Liver (tissue), 9 donors: Measurements from ENCODE around the gene USP44. TPM values are rescaled to one million over a fixed set of nuclear protein-coding genes. Genes with fewer than 3 reads are reported as not detected.

Experiments
- DNase-seq: peaks from one replicate; pipeline ENCODE4 v3.0.0-alpha.2; 2017; ENCODE audit warnings: low spot score
- H3K27ac ChIP-seq, 2 donors: one replicate each; pipeline ENCODE4 v1.7.0; 2013; ENCODE audit warnings: inconsistent platforms in 2 of 2, low read length in 2 of 2, control low read depth in 1 of 2, low read depth in 1 of 2, mild to moderate bottlenecking in 1 of 2
- H3K27me3 ChIP-seq, 4 donors: one replicate each; pipeline versions ENCODE4 v1.6.1 to v1.7.0; 2013; ENCODE audit warnings: low read length in 3 of 4, inconsistent platforms in 1 of 4, mild to moderate bottlenecking in 1 of 4, moderate library complexity in 1 of 4; ENCODE audit not compliant: control insufficient read depth in 4 of 4, insufficient read depth in 4 of 4
- H3K36me3 ChIP-seq, 4 donors: one replicate each; pipeline versions ENCODE4 v1.6.1 to v1.7.0; 2013; ENCODE audit warnings: low read length in 3 of 4, mild to moderate bottlenecking in 3 of 4, low read depth in 1 of 4, moderate library complexity in 1 of 4; ENCODE audit not compliant: control insufficient read depth in 4 of 4, insufficient read depth in 3 of 4
- H3K4me1 ChIP-seq, 4 donors: one replicate each; pipeline versions ENCODE4 v1.6.1 to v1.7.0; 2013; ENCODE audit warnings: low read length in 3 of 4, mild to moderate bottlenecking in 3 of 4, moderate library complexity in 1 of 4; ENCODE audit not compliant: control insufficient read depth in 4 of 4, insufficient read depth in 4 of 4
- H3K4me3 ChIP-seq, 3 donors: one replicate each; pipeline versions ENCODE4 v1.6.1 to v1.7.0; 2013; ENCODE audit warnings: low read length in 3 of 3, control low read depth in 1 of 3, low read depth in 1 of 3, mild to moderate bottlenecking in 1 of 3
- H3K9ac ChIP-seq, 2 donors: one replicate each; pipeline ENCODE4 v1.7.0; 2013; ENCODE audit warnings: low read length in 2 of 2, mild to moderate bottlenecking in 2 of 2, moderate library complexity in 2 of 2, control low read depth in 1 of 2, low read depth in 1 of 2
- H3K9me3 ChIP-seq, 4 donors: one replicate each; pipeline versions ENCODE4 v1.6.1 to v1.7.0; 2013; ENCODE audit warnings: low read length in 3 of 4; ENCODE audit not compliant: control insufficient read depth in 4 of 4
- FOXA2 ChIP-seq: IDR thresholded peaks from 2 replicates; pipeline ENCODE4 v1.6.1; 2016; ENCODE audit warnings: antibody characterized with exemption
- GABPA ChIP-seq, 2 donors: IDR thresholded peaks in 1 of 2; conservative IDR thresholded peaks in 1 of 2; 2 replicates each; pipeline ENCODE4 v1.6.1; 2016; ENCODE audit warnings: antibody characterized with exemption in 2 of 2, mild to moderate bottlenecking in 1 of 2, moderate library complexity in 1 of 2
- HNF4A ChIP-seq, 2 donors: conservative IDR thresholded peaks; 2 replicates each; pipeline ENCODE4 v1.6.1; 2016; ENCODE audit warnings: antibody characterized with exemption in 2 of 2, mild to moderate bottlenecking in 2 of 2
- HNF4G ChIP-seq: IDR thresholded peaks from 2 replicates; pipeline ENCODE4 v1.6.1; 2016; ENCODE audit warnings: antibody characterized with exemption
- JUND ChIP-seq, 2 donors: IDR thresholded peaks; 2 replicates each; pipeline ENCODE4 v1.6.1; 2016; ENCODE audit warnings: antibody characterized with exemption in 2 of 2
- MAX ChIP-seq: IDR thresholded peaks from 2 replicates; pipeline ENCODE4 v1.6.1; 2016; ENCODE audit warnings: antibody characterized with exemption
- RXRA ChIP-seq, 2 donors: IDR thresholded peaks; 2 replicates each; pipeline ENCODE4 v1.6.1; 2017 to 2018; ENCODE audit warnings: antibody characterized with exemption in 2 of 2, mild to moderate bottlenecking in 1 of 2
- SP1 ChIP-seq: IDR thresholded peaks from 2 replicates; pipeline ENCODE4 v1.6.1; 2018; ENCODE audit warnings: antibody characterized with exemption, mild to moderate bottlenecking
- TAF1 ChIP-seq: conservative IDR thresholded peaks from 2 replicates; pipeline ENCODE4 v1.6.1; 2016; ENCODE audit warnings: antibody characterized with exemption, mild to moderate bottlenecking
- ZBTB33 ChIP-seq: IDR thresholded peaks from 2 replicates; pipeline ENCODE4 v1.6.1; 2016; ENCODE audit warnings: antibody characterized with exemption
- WGBS: extraction: QIAGEN DNeasy Blood & Tissue Kit; methylation state at CpG from one replicate; pipeline ENCODE4 v1.1.7; 2013; 5-methylcytosine and 5-hydroxymethylcytosine counted together
- polyA plus RNA-seq, 2 donors: library from polyadenylated mRNA; stranded (reverse) in 1 of 2; unstranded in 1 of 2; fragments of 200-250 nt in 1 of 2; fragments of >200 nt in 1 of 2; fragmentation: Nextera tagmentation in 1 of 2; extraction: Ambion mirVana in 1 of 2; gene quantifications; one replicate each; pipeline versions ENCODE4 v1.2.1 to v1.2.3, GENCODE V29; 2013 to 2015
- total RNA-seq, 2 donors: library from RNA; depleted of rRNA; stranded (reverse); fragments of >200 nt; gene quantifications; one replicate each; pipeline ENCODE4 v1.2.3, GENCODE V29; 2014
- TF ChIP-seq, protein P1 (sequence below): fragments of 150-350 bp; IDR thresholded peaks from 2 replicates; pipeline ENCODE4 v1.5.1; 2017; ENCODE audit warnings: improper control_type of control experiment, low read depth, low read length; ENCODE audit not compliant: missing input control
- TF ChIP-seq, protein P2 (sequence below): IDR thresholded peaks from 2 replicates; pipeline ENCODE4 v1.6.1; 2016; ENCODE audit warnings: antibody characterized with exemption
- donor health status: healthy.
- donor health status: healthy.
- donor health status: healthy.
- donor health status: healthy.
- donor health status: healthy.

Gene USP44
- total and polyA plus RNA-seq, 4 donors: 0.03 to 0.33 (median 0.14) TPM; not detected in 1

DNA sequence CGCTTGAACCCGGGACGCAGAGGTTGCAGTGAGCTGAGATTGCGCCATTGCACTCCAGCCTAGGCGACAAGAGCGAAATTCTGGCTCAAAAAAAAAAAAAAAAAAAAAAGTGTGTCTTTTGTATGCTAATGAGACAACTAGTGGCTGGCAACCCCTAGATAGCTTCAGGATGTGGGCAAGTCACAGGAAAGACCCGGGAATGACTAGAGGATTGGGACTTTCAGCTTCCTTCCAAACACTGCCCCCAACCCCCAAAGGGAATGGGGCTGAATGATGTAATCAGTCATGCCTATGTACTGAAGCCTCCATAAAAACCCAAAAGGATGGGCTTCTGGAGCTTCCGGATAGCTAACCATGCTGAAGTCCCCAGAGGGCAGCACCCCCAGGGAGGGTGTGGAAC, 28.6 kb downstream of the USP44 start:
- DNase-seq: no peak
- H3K4me3 ChIP-seq: no peak overlapping the region
- H3K36me3 ChIP-seq: no peaks in the 10 kb centered on the region
- no peak for TF ChIP-seq ZBTB33
- no peak for TF ChIP-seq SP1
- TF ChIP-seq RXRA (IDR thresholded peaks at IDR 0.05): no peak
- WGBS: 91% methylated on average over 8 of the region's 8 CpGs
- H3K4me1 ChIP-seq: peaks cover 0 to 4% (median 0%) of the 10 kb centered on the region in 4 donors
- H3K27ac ChIP-seq: no peak overlapping the region
- no peaks in the 10 kb centered on the region for H3K9me3 ChIP-seq
- H3K27me3 ChIP-seq: no peaks in the 10 kb centered on the region
- H3K9ac ChIP-seq: no peak overlapping the region

- Histone ChIP-seq H3K36me3 (no peaks in the 10 kb centered on the region), H3K27ac (no peak overlapping the region), H3K9me3 (no peaks in the 10 kb centered on the region), H3K4me3 (no peak overlapping the region), H3K9ac (no peak overlapping the region), H3K4me1 (peaks cover 0 to 4% (median 0%) of the 10 kb centered on the region in 4 donors), H3K27me3 (no peaks in the 10 kb centered on the region)
- WGBS: 91% methylated on average over 6 of the region's 6 CpGs
- DNase-seq: no peak
- no peak for TF ChIP-seq HNF4A (conservative IDR thresholded peaks at IDR 0.05)
- TF ChIP-seq FOXA2: no peak
- TF ChIP-seq, protein P1, sequence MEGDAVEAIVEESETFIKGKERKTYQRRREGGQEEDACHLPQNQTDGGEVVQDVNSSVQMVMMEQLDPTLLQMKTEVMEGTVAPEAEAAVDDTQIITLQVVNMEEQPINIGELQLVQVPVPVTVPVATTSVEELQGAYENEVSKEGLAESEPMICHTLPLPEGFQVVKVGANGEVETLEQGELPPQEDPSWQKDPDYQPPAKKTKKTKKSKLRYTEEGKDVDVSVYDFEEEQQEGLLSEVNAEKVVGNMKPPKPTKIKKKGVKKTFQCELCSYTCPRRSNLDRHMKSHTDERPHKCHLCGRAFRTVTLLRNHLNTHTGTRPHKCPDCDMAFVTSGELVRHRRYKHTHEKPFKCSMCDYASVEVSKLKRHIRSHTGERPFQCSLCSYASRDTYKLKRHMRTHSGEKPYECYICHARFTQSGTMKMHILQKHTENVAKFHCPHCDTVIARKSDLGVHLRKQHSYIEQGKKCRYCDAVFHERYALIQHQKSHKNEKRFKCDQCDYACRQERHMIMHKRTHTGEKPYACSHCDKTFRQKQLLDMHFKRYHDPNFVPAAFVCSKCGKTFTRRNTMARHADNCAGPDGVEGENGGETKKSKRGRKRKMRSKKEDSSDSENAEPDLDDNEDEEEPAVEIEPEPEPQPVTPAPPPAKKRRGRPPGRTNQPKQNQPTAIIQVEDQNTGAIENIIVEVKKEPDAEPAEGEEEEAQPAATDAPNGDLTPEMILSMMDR: no peak
- TF ChIP-seq GABPA (IDR thresholded peaks at IDR 0.05 in 1 of 2, conservative IDR thresholded peaks at IDR 0.05 in 1 of 2): no peak
- no peak for TF ChIP-seq RXRA (IDR thresholded peaks at IDR 0.05)
- TF ChIP-seq ZBTB33: no peak
- no peak for TF ChIP-seq MAX
- no peak for TF ChIP-seq TAF1
- TF ChIP-seq, protein P2, sequence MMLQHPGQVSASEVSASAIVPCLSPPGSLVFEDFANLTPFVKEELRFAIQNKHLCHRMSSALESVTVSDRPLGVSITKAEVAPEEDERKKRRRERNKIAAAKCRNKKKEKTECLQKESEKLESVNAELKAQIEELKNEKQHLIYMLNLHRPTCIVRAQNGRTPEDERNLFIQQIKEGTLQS: no peak
- TF ChIP-seq SP1: no peak
- no peak for TF ChIP-seq HNF4G
- no peak for TF ChIP-seq JUND (IDR thresholded peaks at IDR 0.05)
Observed at GRCh38 chr12:95520816-95521215, 30.5 kb downstream of the USP44 start.
